GM21737 (cell line): ENCODE data around the gene AKT2.

Experiments used
- ATAC-seq: cut with Tn5 transposase; IDR thresholded peaks from one replicate; pipeline ENCODE4 v1.9.1; 2021; ENCODE audit warnings: mild to moderate bottlenecking, moderate library complexity; ENCODE audit not compliant: unreplicated experiment

The AKT2 gene

DNA sequence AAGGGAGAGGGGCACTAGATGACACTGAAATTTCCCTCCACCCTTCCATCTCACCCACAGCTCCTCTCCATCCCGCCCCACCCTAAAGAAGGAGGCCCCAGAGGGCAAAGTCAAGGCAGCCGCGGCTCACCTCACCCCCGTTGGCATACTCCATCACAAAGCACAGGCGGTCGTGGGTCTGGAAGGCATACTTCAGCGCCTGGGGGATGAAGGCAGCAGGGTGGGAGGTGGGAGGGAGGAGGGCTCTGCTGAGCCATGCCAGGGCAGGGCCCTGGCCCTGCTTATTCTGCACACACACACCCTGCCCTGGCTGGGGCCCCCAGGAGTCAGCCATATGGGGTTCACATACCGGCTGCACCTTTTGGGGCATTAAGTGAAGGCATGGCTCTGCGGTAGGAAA is 46.4 kb downstream of the AKT2 start:
- ATAC-seq: no peak

DNA sequence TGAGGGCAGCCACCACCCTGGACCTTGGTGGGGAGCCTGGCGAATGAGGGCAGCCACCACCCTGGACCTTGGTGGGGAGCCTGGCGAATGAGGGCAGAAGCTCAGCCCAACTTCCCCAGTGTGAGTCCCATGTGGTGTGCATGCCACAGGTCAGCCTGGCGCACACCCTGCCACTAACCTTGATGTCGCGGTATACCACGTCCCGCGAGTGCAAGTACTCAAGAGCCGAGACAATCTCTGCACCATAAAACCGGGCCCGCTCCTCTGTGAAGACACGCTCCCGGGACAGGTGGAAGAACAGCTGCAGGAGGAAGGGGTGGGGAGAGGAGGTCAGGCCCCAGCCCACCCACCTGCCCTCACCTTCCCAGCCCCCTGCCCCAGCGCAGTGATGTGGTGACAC is 47.4 kb downstream of the AKT2 start:
- ATAC-seq: no peak

- no peak for ATAC-seq
Measured at GRCh38 chr19:40236366-40236765, 48.8 kb downstream of the AKT2 start.

GRCh38 chr19:40236026-40236355 is 49.2 kb downstream of the AKT2 start:
- ATAC-seq: no peak

- no peak for ATAC-seq
Measured at GRCh38 chr19:40235238-40236025, 49.7 kb downstream of the AKT2 start.

GRCh38 chr19:40234429-40235237 is 50.5 kb downstream of the AKT2 start:
- no peak for ATAC-seq

- ATAC-seq: no peak
Measured at GRCh38 chr19:40233811-40234389, 51.2 kb downstream of the AKT2 start.

DNA sequence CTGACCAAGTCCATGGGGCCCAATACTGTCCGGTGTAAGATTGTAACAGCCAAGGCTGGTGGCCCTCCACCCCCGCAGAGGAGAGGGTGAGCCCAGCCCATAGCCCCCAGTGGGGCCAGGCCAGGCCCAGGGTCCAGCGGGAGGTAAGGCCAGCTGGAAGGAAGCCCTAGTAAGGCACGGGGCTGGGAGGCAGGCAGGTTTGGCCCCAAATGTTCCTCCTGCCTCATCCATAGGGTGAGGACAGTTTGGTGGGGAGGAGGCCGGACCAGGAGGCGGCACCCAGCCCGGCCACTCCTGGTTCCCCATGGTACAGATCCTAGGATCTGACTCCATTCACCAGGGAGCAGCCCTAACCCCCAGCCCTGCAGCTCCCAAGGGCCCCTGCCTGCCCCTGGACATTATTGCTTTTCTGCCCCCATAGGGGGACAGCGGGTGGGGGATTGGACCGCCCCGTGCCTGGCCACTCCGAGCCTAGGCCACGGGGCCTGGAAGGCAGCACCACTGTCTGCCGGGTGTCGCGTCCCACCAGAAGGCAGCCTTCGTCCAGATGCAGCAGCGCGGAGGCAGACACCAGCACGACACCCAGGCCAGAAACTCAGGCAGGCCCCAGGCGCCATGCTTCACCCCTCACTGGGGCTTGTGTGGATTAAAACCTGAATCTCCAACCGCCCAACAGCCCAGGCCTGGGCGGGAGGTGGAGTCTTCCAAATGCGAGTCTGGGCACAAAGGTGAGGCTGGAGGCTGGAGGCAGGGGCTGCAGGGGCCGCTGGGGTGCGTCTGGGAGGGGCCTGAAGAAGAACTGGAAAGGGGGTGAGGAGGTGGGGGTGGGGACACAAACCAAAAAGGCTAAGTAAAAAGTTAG is 52.0 kb downstream of the AKT2 start:
- no peak for ATAC-seq

DNA sequence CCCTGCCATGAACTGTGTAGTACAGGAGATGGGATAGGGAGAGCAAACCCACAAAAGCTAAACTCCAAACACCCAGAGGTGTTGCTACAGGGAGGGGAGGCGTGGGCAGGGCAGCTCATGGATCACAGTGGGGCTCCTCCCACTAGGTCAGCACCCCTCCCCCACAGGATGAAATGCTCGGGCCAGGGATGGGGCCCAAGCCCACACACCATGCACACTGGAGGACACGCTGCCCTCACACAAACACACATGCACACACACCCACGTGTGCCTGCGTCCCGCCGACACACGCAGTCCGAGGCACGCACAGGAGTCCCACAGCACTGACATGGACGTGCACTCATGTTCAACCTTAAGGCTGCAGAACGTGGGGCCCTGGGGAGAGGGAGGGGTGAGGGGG is 52.7 kb downstream of the AKT2 start:
- no peak for ATAC-seq

- ATAC-seq: no peak
Measured at GRCh38 chr19:40231544-40232424, 53.4 kb downstream of the AKT2 start.

- no peak for ATAC-seq
Measured at GRCh38 chr19:40231057-40231456, 54.1 kb downstream of the AKT2 start.

DNA sequence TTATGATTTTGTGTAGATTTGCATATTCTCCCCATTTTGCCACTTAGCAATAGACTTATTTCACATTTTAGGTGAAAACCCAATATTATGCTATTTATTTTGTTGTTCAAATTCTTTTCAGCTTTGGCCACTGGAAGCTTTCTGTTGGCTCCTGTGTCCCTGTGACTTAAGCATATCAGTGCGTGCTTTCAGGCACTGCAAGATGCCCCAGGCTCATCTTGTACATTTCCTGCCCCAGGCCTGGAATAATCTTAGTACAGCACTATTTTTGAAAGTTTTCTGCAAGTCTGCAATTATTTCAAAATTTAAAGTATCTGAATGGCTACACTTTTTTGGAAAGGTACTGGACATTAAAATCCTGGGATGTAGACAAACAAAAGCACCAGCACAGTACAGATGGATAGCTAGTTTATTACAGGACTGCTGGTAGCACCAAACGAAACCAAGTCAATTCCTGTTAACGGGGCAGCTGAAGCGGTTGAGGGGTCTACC is 55.2 kb downstream of the AKT2 start:
- ATAC-seq: no peak

DNA sequence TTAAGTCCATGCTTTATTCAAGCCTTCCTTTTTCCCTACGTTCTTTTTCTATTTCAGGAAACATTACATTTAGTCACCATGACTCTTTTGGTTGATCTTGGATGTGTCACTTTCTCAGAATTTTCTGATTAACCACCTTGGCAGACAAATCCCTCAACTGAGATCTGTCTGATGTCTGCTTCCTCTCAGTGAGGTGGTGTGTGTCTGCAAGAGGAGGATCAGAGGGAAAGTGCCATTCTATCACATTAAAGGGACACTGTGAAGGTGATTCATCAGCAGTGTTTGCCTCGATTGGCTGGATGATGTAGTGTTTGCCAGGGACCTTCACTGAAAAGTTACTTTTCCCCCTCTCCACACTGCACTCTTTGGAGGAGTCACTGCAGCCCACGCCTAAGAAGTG is 55.7 kb downstream of the AKT2 start:
- no peak for ATAC-seq

- no peak for ATAC-seq
Measured at GRCh38 chr19:40228863-40229262, 56.3 kb downstream of the AKT2 start.

GRCh38 chr19:40228346-40228745 is 56.8 kb downstream of the AKT2 start:
- ATAC-seq: no peak

DNA sequence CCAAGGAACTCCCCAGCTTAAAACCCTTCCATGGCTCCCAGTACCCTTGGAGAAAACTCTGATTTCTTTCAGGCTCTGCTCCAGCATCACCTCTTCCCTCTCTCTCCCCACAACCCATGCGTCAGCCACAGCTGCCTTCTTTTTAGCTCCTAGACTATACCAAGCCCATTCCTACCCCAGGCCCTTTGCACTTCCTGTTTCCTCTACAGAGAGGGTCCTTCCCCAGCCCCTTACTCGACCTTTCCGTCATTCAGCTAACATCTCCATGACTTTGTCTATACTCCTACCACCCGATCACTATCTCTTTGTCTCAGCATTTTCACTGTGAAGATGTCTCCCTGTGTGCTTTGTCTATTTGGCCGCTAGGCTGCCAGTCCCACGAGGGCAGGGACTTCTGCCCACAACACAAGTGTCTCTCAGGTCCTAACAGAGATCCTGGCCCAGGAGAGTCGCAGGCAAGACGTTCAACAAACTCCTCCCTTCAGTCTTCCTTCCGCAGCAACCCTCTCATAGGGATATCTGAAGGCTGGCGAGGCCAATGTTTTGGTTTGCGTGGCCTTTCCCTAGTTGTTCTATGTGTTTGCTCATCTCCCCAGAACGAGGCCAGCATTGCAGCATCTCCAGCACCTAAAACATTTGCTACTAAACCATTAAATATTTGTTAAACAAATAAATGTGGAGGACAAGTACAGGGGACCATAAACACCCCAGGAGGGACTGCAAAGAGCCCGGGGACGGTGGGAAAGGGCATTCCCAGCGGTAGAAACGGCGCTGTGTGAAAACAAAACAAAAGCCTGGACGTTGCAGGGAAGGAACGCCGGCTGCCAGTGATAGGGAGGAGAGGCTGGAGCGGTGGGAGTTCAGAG is 59.5 kb downstream of the AKT2 start:
- no peak for ATAC-seq

DNA sequence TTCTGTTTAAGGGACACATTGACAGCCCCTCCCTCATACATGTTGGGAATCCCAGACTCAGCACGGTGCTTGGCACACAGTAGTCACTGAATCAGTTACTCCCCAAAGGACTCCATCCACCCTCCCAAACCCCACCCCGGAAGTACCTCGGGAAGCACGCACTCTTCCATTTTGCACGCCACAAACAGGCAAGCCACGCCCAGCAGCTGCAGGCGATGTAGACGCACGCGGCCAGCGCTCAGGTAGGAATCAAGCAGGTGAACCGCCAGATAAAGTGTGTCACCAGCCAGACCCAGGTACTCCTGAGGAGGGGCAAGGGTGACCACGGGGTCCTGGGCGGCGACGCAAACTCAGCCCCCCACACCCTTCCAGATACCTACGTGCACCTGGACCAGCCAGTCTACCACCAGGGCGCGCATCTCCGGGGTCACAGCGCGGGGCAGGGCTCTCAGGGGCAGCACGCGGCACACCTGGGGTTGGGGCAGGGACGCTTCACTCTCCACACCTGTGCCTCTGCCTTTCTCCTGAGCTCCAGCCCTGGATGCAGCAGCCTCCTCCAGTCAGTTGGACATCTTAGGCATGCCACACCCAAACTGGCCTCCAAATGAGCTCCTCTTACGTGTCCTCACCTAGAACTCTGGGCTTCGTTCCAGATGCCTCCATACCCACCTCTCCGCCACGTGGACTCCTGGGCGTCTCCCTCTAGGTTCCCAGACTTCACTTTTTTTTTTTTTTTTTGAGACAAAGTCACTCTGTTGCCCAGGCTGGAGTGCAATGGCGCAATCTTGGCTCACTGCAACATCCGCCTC is 60.6 kb downstream of the AKT2 start:
- ATAC-seq: no peak

DNA sequence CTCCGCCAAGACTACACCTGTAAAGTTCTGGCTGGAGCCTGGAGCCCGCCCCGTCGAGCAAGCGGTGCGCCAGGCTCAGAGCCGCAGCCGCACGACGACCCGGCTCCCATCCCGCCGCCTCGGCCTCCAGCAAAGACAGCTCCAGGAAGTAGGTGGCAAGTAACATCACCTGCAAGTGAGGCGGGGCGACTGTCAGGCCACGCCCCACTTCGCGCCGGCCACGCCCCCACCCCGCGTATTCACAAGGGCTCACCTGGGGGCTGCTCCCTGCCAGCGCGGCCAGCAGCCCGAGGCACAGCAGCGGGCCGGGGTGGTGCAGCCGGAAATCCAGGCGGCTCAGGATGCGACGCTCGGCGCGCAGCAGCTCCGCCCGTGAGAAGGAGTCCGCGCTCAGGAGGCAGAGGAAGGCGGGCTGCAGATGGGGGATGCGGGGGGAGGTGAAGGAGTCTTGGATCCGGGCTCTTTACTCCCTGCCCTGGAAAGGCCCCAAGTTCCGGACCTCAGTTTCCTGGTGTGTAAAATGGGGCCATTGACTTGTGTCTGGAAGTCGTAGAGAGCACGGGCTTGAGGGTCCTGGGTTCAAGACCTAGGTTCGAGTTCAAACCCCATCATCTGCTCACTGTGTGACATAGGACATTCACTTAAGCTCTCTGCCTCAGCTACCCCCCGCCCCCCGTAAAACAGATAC is 61.9 kb downstream of the AKT2 start:
- ATAC-seq: no peak
